ENCODE measurements around the gene OR4B1.

- TF ChIP-seq CTCF (IDR thresholded peaks at IDR 0.05; ENCODE audit: extremely low read depth in 1 of 2, insufficient read depth in 1 of 2, low read depth in 1 of 2, low read length in 2 of 2) (no peak), FOS (IDR thresholded peaks at IDR 0.05; ENCODE audit: borderline replicate concordance, insufficient read depth, low read length) (no peak), POLR2A (IDR thresholded peaks at IDR 0.05; ENCODE audit: low read depth, low read length) (no peak), EZH2 (IDR thresholded peaks at IDR 0.05; ENCODE audit: borderline replicate concordance, low read depth, low read length, severe bottlenecking) (no peak), JUN (IDR thresholded peaks at IDR 0.05; ENCODE audit: borderline replicate concordance, insufficient read depth, insufficient read length, low read depth) (no peak)
Measured at GRCh38 chr11:48261600-48261999, 45.0 kb downstream of the OR4B1 start.

Measured in endothelial cell of umbilical vein (primary cell).